OCI-LY7 (cell line): ENCODE data around the gene KIAA0040. TPM values are rescaled to one million over a fixed set of nuclear protein-coding genes. Genes with fewer than 3 reads are reported as not detected.

Experiments
- BruUV-seq: library from RNA; stranded (reverse); fragments of 400-500 nt; replicated peaks from 2 replicates; lab custom pipeline; 2021; lab: Mats Ljungman, UMichigan
- CTCF ChIA-PET: fragments of 300-600 bp; sonication (Branson Sonifier 250); formaldehyde crosslinking; loops from one replicate; lab custom pipeline; 2022; ENCODE audit warnings: antibody characterized with exemption; ENCODE audit not compliant: unreplicated experiment; lab: Charles Lee
- POLR2A ChIA-PET: fragments of 300-600 bp; sonication (Branson Sonifier 250); formaldehyde crosslinking; loops from one replicate; lab custom pipeline; 2022; ENCODE audit warnings: antibody characterized with exemption; lab: Charles Lee
- DNase-seq: peaks from one replicate; pipeline ENCODE4 v3.0.0-alpha.2; 2015; ENCODE audit warnings: low spot score
- H2AFZ ChIP-seq: fragments of 200-600 bp; sonication (generic), shearing (Covaris generic); 2 replicates; pipeline ENCODE4 v1.6.1; 2014; ENCODE audit warnings: mild to moderate bottlenecking, antibody characterized with exemption, low read length, moderate library complexity
- H3K27ac ChIP-seq: fragments of 200-600 bp; sonication (generic); 2 replicates; pipeline ENCODE4 v1.5.1; 2014; ENCODE audit warnings: mixed run types, low read depth, mild to moderate bottlenecking, moderate library complexity, low read length, inconsistent platforms; ENCODE audit not compliant: poor library complexity, severe bottlenecking
- H3K36me3 ChIP-seq: fragments of 200-600 bp; sonication (generic); 2 replicates; pipeline ENCODE4 v1.6.1; 2014; ENCODE audit warnings: mild to moderate bottlenecking, antibody characterized with exemption, low read length, moderate library complexity, mixed read lengths; ENCODE audit not compliant: insufficient read depth
- H3K4me1 ChIP-seq: fragments of 200-600 bp; sonication (generic); 2 replicates; pipeline ENCODE4 v1.5.1; 2014; ENCODE audit warnings: mild to moderate bottlenecking, low read length; ENCODE audit not compliant: insufficient read depth, poor library complexity, severe bottlenecking
- H3K4me2 ChIP-seq: fragments of 200-600 bp; sonication (generic); 2 replicates; pipeline ENCODE4 v1.6.1; 2014; ENCODE audit warnings: mild to moderate bottlenecking, low read length
- H3K4me3 ChIP-seq: fragments of 200-600 bp; sonication (generic); 2 replicates; pipeline ENCODE4 v1.5.1; 2014; ENCODE audit warnings: mild to moderate bottlenecking, low read depth, low read length; ENCODE audit not compliant: poor library complexity, severe bottlenecking
- H3K79me2 ChIP-seq: fragments of 200-600 bp; sonication (generic); 2 replicates; pipeline ENCODE4 v1.6.1; 2016; ENCODE audit warnings: low read depth, mild to moderate bottlenecking, low read length, moderate library complexity, mixed read lengths; ENCODE audit not compliant: insufficient read depth
- H3K9me2 ChIP-seq: fragments of 200-600 bp; sonication (generic); 2 replicates; pipeline ENCODE4 v1.6.1; 2016; ENCODE audit warnings: mild to moderate bottlenecking, low read length, mixed read lengths; ENCODE audit not compliant: insufficient read depth
- H3K9me3 ChIP-seq: fragments of 200-600 bp; sonication (generic); 2 replicates; pipeline ENCODE4 v1.6.1; 2014; ENCODE audit warnings: mild to moderate bottlenecking, mixed run types, low read length, mixed read lengths
- H4K20me1 ChIP-seq: fragments of 200-600 bp; sonication (generic); 2 replicates; pipeline ENCODE4 v1.6.1; 2014; ENCODE audit warnings: mild to moderate bottlenecking, antibody characterized with exemption, low read length, moderate library complexity, mixed read lengths; ENCODE audit not compliant: insufficient read depth
- EZH2phosphoT487 ChIP-seq: fragments of 200-600 bp; sonication (generic); IDR thresholded peaks from 2 replicates; pipeline ENCODE4 v1.6.1; 2018; ENCODE audit warnings: low read depth, borderline replicate concordance, mild to moderate bottlenecking, mixed run types, antibody characterized with exemption, low read length, moderate library complexity, mixed read lengths
- intact Hi-C: fragments of 100-400 bp; cut with micrococcal nuclease; formaldehyde crosslinking; loops from one replicate; pipeline ENCODE4 v1.10.0; 2022; ENCODE audit not compliant: unreplicated experiment
- total RNA-seq, 2 experiments: library from RNA; depleted of rRNA in 1 of 2; stranded (reverse); fragments of >200 nt in 1 of 2; shearing (Covaris generic) in 1 of 2; gene quantifications; 2 replicates each; pipeline ENCODE4 v1.2.3, GENCODE V29; 2014 to 2022
- TF ChIP-seq, protein P1 (sequence below): fragments of 200-600 bp; sonication (generic); conservative IDR thresholded peaks from 2 replicates; pipeline ENCODE4 v1.5.1; 2014; ENCODE audit warnings: mild to moderate bottlenecking, antibody characterized with exemption, low read length, moderate library complexity, mixed read lengths

The KIAA0040 gene
- total RNA-seq, 2 experiments from 2014 or later = 50.2 to 54.7 TPM

DNA sequence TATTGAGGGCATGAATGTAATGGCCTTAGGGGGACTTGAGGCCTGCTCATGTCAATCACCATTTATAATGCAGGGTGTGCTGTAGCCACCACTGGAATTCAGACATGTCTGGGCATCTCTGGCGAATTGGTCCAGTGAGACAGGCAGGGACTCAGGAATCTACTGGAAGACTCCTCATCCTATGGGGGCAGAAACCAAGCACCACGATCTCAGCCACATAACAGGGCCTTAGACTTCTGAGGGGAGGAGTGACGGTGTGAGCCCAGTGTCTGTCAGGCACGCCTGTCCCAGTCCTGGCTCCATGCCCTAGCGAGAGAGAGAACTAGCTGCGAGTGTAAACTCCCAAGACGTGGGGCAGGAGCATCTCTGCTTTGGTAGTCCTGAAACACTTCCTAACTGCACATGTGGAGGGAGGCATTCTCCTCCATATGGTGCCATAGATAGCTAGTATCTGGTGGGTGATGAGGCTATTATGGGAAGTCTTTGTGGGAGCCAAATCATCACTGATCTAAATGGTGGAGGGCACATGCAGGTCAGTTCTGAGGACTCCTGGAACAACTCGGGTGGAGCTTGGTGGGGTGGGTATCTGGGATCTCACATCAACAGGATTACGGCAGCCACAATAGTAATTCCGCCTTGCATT is 29.8 kb upstream of the KIAA0040 start:
- no peaks in the 10 kb centered on the region for H3K9me2 ChIP-seq
- intact Hi-C loops = no loop called here
- BruUV-seq = no TSS peak
- H3K36me3 ChIP-seq = no peaks in the 10 kb centered on the region
- H3K4me3 ChIP-seq = no peak overlapping the region
- H3K4me1 ChIP-seq = peaks cover 99% of the 10 kb centered on the region
- no peak for TF ChIP-seq EZH2phosphoT487
- TF ChIP-seq, protein P1, sequence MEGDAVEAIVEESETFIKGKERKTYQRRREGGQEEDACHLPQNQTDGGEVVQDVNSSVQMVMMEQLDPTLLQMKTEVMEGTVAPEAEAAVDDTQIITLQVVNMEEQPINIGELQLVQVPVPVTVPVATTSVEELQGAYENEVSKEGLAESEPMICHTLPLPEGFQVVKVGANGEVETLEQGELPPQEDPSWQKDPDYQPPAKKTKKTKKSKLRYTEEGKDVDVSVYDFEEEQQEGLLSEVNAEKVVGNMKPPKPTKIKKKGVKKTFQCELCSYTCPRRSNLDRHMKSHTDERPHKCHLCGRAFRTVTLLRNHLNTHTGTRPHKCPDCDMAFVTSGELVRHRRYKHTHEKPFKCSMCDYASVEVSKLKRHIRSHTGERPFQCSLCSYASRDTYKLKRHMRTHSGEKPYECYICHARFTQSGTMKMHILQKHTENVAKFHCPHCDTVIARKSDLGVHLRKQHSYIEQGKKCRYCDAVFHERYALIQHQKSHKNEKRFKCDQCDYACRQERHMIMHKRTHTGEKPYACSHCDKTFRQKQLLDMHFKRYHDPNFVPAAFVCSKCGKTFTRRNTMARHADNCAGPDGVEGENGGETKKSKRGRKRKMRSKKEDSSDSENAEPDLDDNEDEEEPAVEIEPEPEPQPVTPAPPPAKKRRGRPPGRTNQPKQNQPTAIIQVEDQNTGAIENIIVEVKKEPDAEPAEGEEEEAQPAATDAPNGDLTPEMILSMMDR = no peak
- ChIA-PET CTCF (no interaction called here), POLR2A (interaction anchor here (0.5 to 1.9 kb wide), 4 partner anchors 13 to 66 kb away, joined by 3 to 4 read pairs (median 3); no protein-coding TSS in a partner anchor)
- no peak overlapping the region for H3K4me2 ChIP-seq
- no peak overlapping the region for H3K27ac ChIP-seq
- no peak overlapping the region for H2AFZ ChIP-seq
- H3K9me3 ChIP-seq = no peaks in the 10 kb centered on the region
- DNase-seq = no peak
- H4K20me1 ChIP-seq = no peaks in the 10 kb centered on the region
- no peaks in the 10 kb centered on the region for H3K79me2 ChIP-seq

DNA sequence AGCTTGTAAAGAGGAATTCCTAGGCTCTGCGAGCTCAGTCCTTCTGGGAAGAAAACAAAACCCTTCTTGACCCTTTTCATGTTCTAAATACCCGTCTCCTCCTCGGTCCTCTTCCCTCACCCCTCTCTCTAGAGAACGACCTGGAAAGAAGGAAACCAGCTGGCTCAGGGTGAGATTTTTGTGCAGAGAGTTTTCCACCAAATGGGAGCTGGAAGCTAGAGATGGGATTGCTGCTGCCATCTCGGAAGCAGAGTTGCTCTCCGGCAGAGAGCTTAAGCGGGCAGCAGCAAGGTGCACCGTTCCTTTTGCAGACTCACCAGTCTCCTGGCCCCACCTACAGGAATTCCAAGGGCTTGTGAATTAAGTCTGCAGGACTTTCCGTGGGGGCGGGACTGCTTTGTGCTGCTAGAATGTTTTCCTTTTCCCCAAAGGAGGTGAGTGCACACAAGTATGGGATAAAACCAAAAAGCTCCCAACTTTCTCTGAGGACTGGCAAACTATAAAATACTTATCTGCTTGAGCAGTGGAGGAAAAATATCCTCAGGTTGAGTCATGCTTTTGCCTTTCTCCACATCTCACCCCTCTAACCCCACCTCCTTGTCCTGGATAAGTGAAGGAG is 29.1 kb upstream of the KIAA0040 start:
- CTCF ChIA-PET = interaction anchor here (1.0 kb wide), 1 partner anchor 32 kb away, joined by 3 read pairs; no protein-coding TSS in a partner anchor
- Histone ChIP-seq H3K4me1 (peaks cover 99% of the 10 kb centered on the region), H3K4me2 (no peak overlapping the region), H3K27ac (no peak overlapping the region), H3K79me2 (no peaks in the 10 kb centered on the region), H3K9me2 (no peaks in the 10 kb centered on the region), H3K36me3 (no peaks in the 10 kb centered on the region), H3K9me3 (no peaks in the 10 kb centered on the region), H4K20me1 (no peaks in the 10 kb centered on the region), H3K4me3 (no peak overlapping the region), H2AFZ (no peak overlapping the region)
- POLR2A ChIA-PET = interaction anchor here (1.0 to 1.9 kb wide), 4 partner anchors 12 to 32 kb away, joined by 3 to 6 read pairs (median 4); no protein-coding TSS in a partner anchor
- no TSS peak for BruUV-seq
- TF ChIP-seq, protein P1 = no peak
- TF ChIP-seq EZH2phosphoT487 = no peak
- no peak for DNase-seq
- intact Hi-C loops = no loop called here
